ENCODE results near the gene SARS1.
"Not testable (repeated sequence)": the region's sequence is repeated elsewhere in the genome, so short reads cannot be mapped to it uniquely, and the experiment has no call there.

Gene SARS1, protein sequence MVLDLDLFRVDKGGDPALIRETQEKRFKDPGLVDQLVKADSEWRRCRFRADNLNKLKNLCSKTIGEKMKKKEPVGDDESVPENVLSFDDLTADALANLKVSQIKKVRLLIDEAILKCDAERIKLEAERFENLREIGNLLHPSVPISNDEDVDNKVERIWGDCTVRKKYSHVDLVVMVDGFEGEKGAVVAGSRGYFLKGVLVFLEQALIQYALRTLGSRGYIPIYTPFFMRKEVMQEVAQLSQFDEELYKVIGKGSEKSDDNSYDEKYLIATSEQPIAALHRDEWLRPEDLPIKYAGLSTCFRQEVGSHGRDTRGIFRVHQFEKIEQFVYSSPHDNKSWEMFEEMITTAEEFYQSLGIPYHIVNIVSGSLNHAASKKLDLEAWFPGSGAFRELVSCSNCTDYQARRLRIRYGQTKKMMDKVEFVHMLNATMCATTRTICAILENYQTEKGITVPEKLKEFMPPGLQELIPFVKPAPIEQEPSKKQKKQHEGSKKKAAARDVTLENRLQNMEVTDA

DNA sequence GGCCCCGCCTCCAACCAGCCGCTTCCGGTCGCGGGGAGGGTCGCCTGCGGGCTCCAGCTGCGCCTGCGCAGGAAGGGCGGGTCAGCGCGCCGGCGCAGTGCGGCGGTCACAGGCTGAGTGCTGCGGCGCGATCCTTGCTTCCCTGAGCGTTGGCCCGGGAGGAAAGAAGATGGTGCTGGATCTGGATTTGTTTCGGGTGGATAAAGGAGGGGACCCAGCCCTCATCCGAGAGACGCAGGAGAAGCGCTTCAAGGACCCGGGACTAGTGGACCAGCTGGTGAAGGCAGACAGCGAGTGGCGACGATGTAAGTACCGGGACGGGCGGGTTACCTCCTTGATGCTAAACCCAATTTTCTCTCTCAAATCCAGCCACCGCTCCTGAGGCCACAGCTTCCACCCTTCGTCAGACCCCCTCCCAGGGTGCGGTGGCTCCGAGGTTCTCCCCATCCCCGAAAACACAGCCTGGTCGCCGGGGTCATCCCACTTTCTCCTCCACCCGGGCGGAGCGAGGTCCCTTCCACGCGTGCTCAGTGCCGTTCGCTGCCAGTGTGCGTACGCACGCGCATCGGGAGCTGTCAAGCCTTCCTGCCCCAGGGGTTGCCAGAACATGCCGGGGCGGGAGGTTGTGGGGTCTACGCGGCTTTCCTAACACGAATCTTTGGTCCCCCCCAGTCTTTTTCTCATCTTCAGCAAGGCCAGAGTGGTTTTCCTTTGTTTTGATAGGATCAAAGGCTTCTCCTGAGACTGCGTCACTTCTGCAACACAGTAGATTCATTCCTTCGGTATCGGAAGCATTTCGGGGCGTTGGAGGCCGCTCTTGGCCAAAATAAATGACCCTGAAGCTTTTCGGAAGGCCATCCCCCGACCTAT, at the start of gene SARS1:
Gene SARS1 (plus strand): TSS at position 95 of the 870 bp plus-strand sequence. CDS start 75 bp downstream, at position 170.
- DNase-seq: peak; percentile 88

DNA sequence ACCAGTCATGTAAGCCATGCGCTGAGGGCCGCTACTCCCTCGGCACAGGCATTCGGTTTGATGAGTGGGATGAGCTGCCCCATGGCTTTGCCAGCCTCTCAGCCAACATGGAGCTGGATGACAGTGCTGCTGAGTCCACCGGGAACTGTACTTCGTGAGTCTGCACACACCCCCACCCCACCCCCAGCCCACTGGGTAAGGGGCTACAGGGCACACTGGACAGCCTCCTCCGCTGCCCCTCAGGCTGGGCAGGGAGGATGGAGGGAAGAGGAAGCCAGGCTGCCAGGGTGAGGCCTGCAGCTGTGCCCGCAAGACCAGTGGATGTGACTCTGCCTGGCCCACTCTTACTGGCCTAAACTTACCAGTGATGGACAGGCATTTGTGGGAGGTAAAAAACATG, 49.2 kb upstream of the SARS1 start:
- DNase-seq: no peak

DNA sequence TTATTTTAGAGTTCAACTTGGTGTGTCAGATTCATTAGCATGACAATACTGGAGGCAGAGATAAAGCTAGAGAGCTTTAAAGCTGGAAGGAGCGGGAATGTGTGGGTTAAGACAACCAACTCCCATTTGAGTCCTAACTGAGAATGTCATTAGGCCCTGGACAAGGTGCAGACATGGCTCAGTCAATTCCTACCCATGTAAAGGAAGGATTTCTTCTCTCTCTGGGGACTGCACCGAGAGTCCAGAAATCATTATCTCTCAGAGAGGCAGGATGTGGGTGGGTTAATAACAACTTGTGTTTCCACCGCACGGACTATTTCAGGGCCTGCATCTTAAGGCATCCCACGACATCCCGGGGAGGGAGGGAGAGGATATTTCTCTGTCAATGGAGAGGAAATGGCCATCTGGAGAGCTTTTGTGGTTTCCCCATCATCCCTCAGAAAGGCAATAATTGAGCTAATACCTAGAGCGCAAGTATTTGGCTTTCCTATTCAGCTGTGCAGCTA, 46.7 kb upstream of the SARS1 start:
- DNase-seq: peak; percentile 61

DNA sequence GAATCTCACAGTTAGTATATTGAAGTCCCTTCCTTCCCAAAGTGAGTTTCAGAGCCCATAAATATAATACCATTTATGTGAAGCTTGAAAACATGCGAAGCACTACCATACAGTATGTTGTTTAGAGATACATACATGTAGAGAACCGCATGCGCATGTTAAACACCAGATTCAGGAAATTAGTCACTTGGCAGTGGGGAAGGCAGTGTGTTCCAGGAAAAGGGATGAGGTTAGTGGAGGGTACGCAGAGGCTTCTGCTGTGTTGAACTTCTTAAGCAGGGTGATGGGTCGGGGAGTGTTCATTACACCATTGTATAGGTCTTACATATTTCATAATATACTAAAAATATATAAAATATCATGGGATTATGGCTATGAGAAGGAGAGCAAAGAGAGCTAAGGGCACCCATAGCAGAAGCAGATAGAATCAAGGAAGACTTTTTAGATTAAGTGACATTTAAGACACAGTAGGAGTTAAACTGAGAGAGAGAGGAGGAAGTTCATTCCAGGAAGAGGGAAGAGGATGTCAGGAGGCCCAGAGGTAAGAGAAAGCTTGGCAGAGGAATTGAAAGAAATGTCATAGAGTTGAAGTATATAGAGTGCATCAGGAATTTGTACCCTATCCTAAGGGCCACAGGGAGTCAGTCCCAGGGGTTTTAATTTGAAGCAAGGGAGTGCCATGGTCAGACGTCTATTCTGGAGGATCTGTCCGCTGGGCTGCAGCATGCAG, 43.5 kb upstream of the SARS1 start:
- peak; percentile 35 for DNase-seq

DNA sequence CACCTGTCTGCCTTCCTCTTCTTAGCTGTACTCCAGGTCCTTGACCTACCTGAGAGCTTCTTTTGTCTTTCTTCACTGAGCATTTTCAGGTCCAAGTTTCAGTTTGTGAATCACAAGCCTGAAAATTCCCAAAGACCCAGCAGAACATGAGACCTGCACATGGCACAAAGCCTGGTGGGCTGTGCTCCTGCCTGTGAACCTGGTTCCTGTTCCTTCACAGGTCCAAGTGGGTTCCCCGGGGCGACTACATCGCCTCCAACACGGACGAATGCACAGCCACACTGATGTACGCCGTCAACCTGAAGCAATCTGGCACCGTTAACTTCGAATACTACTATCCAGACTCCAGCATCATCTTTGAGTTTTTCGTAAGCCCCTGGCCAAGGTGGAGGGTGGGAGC, 42.1 kb upstream of the SARS1 start:
- no peak for DNase-seq

DNA sequence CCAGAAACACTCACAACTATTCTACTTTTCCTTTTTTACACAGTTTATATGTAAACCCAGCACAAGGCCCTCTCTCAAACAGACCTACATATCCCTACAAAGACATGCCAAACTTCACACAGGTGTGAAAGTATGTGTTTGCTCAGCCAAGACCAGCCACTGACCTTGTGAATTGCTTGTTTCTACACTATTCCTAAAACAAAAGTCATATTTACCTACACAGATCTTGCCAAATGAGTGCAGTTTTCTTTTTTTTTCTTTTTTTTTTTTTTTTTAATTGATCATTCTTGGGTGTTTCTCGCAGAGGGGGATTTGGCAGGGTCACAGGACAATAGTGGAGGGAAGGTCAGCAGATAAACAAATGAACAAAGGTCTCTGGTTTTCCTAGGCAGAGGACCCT, 37.4 kb upstream of the SARS1 start:
- DNase-seq: not testable (repeated sequence)

DNA sequence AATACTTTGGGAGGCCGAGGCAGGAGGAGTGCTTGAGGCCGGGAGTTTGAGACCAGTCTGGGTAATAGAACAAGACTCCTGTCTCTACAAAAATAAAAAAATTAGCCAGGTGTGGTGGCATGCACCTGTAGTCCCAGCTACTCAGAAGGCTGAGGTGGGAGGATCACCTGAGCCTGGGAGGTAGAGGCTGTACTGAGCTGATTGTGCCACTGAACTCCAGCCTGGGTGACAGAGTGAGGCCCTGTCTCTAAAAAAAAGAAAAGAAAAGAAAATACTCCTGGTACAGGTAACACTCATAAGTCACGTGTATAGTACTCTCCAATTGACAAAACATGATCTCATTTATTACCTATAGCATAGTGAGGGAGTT, 33.0 kb upstream of the SARS1 start:
- DNase-seq: not testable (repeated sequence)

DNA sequence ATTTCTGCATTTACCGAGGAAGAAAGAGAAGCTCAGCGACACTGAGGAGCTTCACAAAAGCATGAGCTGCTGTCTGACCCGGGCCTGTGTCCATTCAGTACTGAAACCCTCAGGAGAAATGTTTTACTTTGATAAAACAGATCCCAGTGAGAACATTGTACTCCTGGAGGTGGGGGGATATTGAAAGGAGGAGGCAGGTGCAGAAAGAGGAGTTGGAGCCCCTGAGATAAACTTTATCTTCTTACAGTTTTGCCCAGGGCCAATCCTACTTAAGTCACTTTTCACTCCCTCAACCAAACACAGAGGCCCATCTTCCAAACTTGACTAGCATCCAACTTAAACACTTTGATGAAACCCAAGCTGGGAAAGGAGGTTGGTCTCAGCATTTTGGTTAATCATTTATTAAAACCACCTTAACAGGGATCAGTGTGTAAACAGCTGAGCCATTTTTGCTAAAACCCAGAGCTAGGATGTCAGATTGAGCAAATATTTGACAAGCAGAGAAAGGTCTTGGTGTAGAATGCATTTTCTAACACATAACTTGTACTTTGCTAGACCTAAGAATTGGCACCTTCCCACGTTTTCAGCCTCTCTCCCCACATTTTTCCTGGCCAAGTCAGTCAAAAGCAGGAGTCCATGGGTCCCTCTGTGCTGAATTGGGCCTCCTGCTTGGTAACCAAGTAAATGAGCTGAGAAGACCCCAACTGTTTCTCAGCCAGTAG, 32.5 kb upstream of the SARS1 start:
- peak; percentile 22 for DNase-seq

DNA sequence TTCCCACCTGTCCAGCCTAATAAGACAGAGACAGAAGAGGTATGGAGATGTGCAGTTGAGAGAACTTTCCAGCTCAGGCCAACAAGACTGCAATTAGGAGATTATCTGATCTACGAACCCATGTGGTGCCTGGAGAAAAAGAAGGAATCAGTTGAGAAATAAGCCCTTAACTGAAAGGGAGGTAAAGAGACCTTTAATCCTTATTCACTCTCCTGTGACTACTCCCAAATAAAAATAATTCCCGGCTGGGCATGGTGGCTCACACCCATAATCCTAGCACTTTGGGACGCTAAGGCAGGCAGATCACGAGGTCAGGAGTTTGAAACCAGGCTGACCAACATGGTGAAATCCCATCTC, 31.9 kb upstream of the SARS1 start:
- no peak for DNase-seq

DNA sequence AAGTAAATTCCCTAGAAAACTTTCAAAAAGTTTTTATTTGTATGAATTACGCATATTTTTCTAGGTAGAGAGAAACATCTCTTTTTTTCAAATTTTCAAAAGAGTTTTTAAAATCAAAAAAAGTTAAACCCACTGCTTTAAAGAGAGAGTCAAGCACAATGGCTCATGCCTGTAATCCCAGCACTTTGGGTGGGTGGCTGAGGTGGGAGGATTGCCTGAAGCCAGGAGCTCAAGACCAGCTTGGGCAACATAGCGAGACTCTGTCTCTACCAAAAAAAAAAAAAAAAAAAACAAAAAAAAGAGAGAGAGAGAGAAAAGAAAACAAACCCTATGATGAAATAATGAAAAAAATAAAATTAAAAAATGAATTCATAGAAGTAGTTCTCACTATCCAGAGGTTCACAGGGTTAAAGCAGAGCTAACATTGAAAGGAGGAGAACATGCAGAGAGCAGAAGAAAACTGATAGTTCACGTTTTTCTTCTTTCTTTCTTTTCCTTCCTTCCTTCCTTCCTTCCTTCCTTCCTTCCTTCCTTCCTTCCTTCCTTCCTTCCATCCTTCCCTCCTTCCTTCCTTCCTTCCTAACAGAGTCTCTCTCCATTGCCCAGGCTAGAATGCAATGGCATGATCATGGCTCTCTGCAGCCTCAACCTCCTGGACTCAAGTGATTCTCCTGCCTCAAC, 30.5 kb upstream of the SARS1 start:
- DNase-seq: no peak

DNA sequence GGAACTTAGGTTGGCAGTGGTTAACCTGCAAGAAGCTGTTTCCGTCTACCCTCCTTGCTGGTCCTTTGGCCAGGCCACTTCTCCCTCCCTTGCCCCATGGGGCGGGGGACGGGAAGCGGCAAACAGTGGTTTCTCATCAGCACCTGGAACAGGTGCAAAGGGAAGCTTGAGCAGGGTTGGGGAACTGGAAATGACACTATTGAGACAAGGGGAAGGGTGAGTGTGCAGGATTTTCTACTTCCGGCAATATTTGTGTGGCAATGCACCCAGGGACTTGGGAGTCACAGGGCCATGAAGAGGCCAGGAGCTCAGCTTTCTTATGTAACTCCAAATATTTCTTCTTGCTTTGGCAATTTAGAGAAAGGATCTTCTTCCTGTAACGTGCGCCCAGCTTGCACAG, 29.0 kb upstream of the SARS1 start:
- no peak for DNase-seq

DNA sequence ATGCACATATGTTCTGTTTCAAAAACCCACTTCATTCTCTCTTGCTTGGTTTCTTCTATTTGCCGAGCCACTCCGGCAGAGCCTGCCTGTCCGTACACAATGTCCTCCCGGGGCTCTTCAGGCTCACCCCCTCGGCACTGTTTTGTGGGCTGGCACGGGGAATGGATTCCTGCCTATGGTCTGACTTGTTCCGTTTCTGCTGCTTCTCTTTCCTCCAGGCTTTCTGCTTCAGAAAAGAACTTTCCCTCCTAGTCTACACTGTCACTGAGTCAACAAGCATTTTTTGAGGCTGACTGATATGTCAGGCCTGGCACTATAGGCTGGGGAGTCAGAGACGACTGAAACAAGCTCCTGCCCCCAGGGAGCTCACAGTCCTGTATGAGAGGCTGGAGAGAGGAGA, 28.4 kb upstream of the SARS1 start:
- no peak for DNase-seq

DNA sequence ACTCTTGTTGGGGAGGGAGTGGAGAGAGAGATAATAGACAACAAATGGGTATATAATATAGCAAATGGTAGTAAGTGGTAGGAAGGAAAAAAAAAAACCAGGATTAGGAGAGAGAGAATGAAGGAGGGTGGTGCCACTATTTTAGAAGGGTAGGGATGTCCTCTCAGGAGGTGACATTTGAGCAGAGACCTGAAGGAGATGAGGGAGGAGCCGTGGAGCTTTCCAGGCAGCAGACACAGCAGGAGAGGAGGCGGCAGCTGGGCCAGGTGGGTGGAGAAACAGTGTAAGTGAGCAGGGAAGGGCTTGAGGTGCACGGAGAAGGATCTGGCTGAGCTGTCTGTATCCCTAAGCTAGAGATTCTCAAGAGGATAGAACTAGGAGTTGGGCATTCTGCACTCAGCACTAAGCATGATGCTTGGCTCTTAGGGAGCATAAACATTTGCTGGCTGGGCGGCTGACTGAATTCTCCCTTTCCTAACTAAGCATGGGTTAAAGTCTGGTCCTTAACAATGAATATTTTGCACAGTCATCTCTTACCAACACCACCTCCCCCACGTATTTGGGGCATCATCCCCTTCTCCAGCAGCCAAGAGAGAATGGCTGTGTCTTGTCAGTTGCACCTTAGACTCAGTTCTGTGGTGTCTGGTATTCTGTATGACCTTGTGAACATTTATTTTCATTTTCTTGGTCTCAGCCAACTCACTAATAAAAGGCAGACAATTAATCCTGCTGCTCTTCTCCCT, 27.6 kb upstream of the SARS1 start:
- DNase-seq: no peak

DNA sequence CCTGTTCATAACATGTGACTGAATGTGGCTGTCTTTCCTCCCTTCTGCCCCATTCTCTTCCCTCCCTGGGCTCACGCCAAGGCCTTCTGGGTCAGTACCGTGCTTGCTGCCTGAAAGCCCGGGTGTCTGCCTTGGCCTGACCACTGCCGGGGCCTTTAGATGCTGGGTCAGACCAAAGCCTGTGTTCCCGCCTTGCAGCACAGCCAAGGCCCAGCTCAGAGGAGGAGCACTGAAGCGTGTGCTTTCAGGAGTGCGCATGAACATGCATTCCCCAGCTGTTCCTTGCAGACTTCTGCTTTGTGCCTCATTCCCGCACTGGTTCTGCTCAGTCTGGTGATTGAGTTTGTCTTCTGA, 27.0 kb upstream of the SARS1 start:
- DNase-seq: no peak

DNA sequence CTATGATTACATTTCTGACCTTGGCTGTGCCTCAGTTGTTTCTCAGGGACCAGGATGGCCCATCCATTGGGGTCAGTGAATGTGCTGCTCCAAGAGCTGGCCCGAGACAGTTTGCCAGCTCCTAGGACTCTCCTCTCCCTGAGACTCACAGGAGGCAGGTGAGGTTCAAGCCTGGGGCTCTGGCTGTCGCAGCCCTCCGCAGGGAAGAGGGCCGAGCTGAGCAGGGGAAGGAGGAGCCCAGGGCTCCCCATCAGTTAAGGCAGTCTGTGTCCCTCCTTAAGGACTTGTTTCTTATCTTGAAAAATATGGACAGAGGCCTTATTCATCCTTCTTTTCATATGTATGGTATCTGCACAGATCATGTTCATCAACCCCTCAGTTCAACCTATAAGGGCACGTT, 26.6 kb upstream of the SARS1 start:
- DNase-seq: no peak

DNA sequence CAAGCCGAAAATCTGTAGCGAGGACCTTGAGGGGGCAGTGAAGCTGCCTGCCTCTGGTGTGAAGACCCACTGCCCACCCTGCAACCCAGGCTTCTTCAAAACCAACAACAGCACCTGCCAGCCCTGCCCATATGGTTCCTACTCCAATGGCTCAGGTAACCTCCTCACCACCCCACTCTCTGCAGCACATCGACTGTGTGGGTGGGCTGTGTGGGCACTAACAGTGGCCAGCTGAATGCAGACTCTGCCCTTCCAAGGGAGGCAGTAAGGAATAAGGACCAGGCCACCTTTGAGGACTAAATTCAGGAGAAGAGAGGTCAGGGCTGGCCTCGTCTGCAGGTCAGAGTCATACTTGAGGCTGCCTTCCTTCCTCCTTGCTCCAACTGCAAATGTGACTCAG, 25.5 kb upstream of the SARS1 start:
- no peak for DNase-seq

DNA sequence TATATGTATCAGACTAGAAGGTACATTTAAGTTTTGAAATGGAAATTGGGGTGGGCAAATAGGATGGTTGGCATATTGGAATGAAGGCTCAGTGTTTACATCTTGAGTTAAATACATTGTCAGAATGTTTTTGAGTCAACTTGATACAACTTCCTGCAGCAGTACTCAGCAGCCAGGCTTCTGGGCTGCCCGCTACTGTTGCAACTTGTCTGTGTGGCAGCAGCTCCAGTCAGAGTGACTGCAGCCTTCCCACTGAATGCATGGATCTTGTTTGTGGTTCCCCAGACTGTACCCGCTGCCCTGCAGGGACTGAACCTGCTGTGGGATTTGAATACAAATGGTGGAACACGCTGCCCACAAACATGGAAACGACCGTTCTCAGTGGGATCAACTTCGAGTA, 24.9 kb upstream of the SARS1 start:
- no peak for DNase-seq

DNA sequence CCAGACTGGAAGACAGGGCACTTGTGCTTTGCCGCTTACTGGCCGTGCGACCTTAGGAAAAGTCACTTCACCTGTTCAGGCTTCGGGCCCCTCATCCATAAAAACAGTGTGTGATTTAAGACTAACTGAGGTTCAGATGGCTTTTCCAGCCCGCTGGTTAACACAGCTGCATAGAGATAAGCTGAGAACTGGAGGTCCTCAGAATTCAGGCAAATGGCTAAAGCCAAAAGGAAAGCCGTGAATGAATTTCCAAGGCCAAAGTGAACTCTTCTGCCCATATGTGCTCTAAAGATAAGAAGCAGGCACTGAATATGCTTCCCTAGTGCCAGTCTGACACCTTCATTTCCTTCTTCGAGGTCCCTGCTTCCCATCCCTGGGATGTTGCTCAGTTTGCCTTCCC, 23.5 kb upstream of the SARS1 start:
- DNase-seq: no peak

DNA sequence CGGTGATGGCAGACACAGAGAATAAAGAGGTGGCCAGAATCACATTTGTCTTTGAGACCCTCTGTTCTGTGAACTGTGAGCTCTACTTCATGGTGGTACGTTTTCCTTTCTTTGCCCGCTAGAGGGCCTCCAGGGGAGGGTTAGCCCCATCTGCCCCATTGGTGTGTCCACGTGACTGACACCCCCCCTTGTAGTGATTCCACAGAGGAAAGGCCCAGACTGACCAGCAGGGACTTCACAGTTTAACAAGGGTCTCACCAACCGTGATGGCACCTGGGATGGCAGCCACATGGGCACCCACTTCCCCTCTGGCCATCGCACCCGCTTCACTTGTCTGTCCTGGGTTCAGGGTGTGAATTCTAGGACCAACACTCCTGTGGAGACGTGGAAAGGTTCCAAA, 22.3 kb upstream of the SARS1 start:
- DNase-seq: no peak

DNA sequence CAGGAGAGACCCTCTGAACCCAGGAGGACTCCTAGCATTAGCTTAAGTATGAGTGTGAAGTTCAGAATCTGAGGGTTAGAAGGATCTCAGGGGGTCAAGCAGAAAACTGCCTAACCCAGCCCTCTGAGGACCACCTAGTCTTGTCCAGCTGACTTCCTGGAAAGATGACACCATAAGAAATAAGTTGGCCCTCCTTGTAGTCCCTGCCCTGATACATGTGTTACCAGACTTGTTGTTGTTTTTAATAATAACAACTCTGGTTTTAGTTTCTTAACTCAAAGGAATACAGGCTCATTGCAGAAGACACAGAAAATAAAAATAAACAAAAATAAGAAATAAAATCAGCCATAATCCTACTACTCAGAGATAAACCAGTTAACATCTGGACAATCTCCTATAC, 21.8 kb upstream of the SARS1 start:
- no peak for DNase-seq

DNA sequence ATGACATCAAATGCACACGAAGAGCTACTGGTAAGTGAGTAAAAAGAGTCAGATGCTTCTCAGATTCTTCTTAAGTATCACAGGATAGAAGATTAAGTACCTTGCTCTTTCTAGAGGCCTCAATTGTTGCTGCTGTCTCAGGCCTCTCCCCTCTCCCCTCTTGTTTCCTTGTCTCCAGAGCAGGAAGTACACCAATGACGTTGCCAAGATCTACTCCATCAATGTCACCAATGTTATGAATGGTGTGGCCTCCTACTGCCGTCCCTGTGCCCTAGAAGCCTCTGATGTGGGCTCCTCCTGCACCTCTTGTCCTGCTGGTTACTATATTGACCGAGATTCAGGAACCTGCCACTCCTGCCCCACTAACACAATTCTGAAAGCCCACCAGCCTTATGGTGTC, 21.3 kb upstream of the SARS1 start:
- DNase-seq: no peak

Data from fibroblast of skin of right quadriceps (primary cell).